ENCODE measurements around the gene CDH23.
A peak's percentile ranks its signal among the peaks of the same experiment; 100 is the strongest.

DNA sequence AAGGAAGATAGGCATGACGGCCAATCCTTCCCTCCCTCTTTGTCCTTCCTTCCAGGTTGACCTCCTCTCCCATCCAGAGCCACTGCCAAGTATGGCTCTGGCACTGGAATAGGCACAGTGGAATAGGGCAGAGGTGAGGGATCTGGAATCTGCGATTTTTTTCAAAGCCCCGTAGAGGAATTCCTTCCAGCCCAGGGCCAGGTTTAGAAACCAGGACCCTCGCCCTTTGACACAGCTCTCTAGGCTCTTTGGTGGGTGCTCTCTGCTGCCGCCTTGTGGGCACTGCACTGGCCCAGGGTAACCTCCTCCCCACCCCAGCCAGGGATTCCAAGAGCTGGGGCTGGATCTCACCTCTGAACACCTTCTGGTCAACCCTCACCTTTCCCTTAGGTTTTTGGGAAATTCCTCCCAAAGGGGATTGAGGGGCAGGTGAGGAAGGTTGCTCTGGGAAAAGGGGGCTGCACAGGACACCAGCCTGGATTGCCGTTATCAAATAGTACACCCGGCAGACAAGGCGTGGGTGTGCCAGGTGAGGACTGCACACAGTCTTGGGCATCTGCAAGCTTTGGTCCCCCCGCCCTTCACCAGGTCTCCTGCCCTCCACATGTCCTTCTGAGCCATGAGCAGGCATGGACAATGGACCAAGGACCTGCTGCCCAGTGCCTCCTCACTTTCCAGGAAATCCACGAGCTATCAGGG, 300.1 kb downstream of the CDH23 start:
- peak; percentile 95 for TF ChIP-seq CTCF (conservative IDR thresholded peaks at IDR 0.05; ENCODE audit: low read length)
- TF ChIP-seq EZH2phosphoT487 (IDR thresholded peaks at IDR 0.05; ENCODE audit: borderline replicate concordance): no peak

Measured in Loucy (cell line).